ENCODE data around the gene UBE2E2. TPM values are rescaled to one million over a fixed set of nuclear protein-coding genes. Genes with fewer than 3 reads are reported as not detected.

The UBE2E2 gene
- polyA plus RNA-seq, 1 donor (not counting 4 experiments of a cell fraction or from before 2014, with no cell fraction given), result 63.2 TPM

DNA sequence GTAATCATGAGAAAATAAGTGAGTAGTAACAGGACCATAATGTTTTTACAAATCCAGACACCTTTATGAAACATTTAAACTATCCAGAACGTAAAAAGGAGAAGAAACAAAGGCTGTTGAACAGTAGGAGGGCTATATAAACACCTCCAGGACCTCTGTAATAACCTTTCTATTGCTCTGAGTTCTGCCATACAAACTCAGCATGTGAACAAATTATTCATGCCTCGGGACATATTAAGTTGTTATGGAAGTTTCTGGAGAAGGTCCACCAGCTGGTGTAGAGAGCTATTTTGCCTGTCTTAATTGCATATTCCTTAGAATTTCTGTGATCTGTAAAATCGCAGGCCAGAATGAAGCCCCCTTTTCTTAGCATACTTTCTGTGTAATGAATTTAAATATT lies 256.3 kb downstream of the UBE2E2 start:
- no peaks in the 10 kb centered on the region for H4K20me1 ChIP-seq (ENCODE audit: control insufficient read depth, extremely low read depth, insufficient read depth, low read length)
- FAIRE-seq (no peak), DNase-seq (ENCODE audit: low read depth, low spot score) (no peak)
- H3K27ac ChIP-seq (ENCODE audit: control insufficient read depth, insufficient read depth, low read length), result no peak overlapping the region
- no peaks in the 10 kb centered on the region for H3K27me3 ChIP-seq (ENCODE audit: control insufficient read depth, extremely low read depth, insufficient read depth, low read length)
- no peaks in the 10 kb centered on the region for H3K36me3 ChIP-seq (ENCODE audit: control insufficient read depth in 2 of 2, extremely low read depth in 1 of 2, insufficient read depth in 2 of 2, low read length in 2 of 2)
- no peak overlapping the region for H3K9ac ChIP-seq (ENCODE audit: control insufficient read depth, extremely low read depth, insufficient read depth, low read length)
- H3K79me2 ChIP-seq (ENCODE audit: control insufficient read depth, insufficient read depth, low read length), result no peaks in the 10 kb centered on the region
- dilution Hi-C loops (cut with MboI; ENCODE audit: extremely low pct_ligation_motif_present, low sequenced_read_pairs), result no loop called here
- no peak overlapping the region for H3K4me2 ChIP-seq (ENCODE audit: control insufficient read depth, extremely low read depth, insufficient read depth, low read depth, low read length)
- no peaks in the 10 kb centered on the region for H3K9me1 ChIP-seq (ENCODE audit: control insufficient read depth, extremely low read depth, insufficient read depth, low read length)
- no peak overlapping the region for H3K4me3 ChIP-seq (ENCODE audit: control insufficient read depth in 2 of 3, extremely low read depth in 1 of 3, insufficient read depth in 2 of 3, low read depth in 1 of 3, low read length in 3 of 3)
- no peaks in the 10 kb centered on the region for H3K9me3 ChIP-seq (ENCODE audit: control insufficient read depth, low read depth, low read length)
- H3K4me1 ChIP-seq (ENCODE audit: control insufficient read depth, extremely low read depth, insufficient read depth, low read length), result peaks cover 8% of the 10 kb centered on the region
- no peak overlapping the region for H2AFZ ChIP-seq (ENCODE audit: control insufficient read depth, low read length)
- TF ChIP-seq CTCF (optimal IDR thresholded peaks at IDR 0.05 in 1 of 3, IDR thresholded peaks at IDR 0.05 in 1 of 3, conservative IDR thresholded peaks at IDR 0.05 in 1 of 3; ENCODE audit: extremely low read depth in 1 of 3, insufficient read depth in 2 of 3, low read length in 3 of 3) (no peak), EZH2 (IDR thresholded peaks at IDR 0.05; ENCODE audit: low read length) (no peak)

- Histone ChIP-seq H2AFZ (ENCODE audit: control insufficient read depth, low read length) (no peak overlapping the region), H3K36me3 (ENCODE audit: control insufficient read depth in 2 of 2, extremely low read depth in 1 of 2, insufficient read depth in 2 of 2, low read length in 2 of 2) (no peaks in the 10 kb centered on the region), H3K9me3 (ENCODE audit: control insufficient read depth, low read depth, low read length) (no peaks in the 10 kb centered on the region), H3K27ac (ENCODE audit: control insufficient read depth, insufficient read depth, low read length) (no peak overlapping the region), H3K4me3 (ENCODE audit: control insufficient read depth in 2 of 3, extremely low read depth in 1 of 3, insufficient read depth in 2 of 3, low read depth in 1 of 3, low read length in 3 of 3) (no peak overlapping the region), H3K27me3 (ENCODE audit: control insufficient read depth, extremely low read depth, insufficient read depth, low read length) (no peaks in the 10 kb centered on the region), H3K79me2 (ENCODE audit: control insufficient read depth, insufficient read depth, low read length) (no peaks in the 10 kb centered on the region), H3K4me2 (ENCODE audit: control insufficient read depth, extremely low read depth, insufficient read depth, low read depth, low read length) (no peak overlapping the region), H3K9ac (ENCODE audit: control insufficient read depth, extremely low read depth, insufficient read depth, low read length) (no peak overlapping the region), H3K9me1 (ENCODE audit: control insufficient read depth, extremely low read depth, insufficient read depth, low read length) (no peaks in the 10 kb centered on the region), H3K4me1 (ENCODE audit: control insufficient read depth, extremely low read depth, insufficient read depth, low read length) (peaks cover 6% of the 10 kb centered on the region), H4K20me1 (ENCODE audit: control insufficient read depth, extremely low read depth, insufficient read depth, low read length) (no peaks in the 10 kb centered on the region)
- FAIRE-seq (no peak), DNase-seq (ENCODE audit: low read depth, low spot score) (no peak)
- no peak for TF ChIP-seq EZH2 (IDR thresholded peaks at IDR 0.05; ENCODE audit: low read length)
- dilution Hi-C loops (cut with MboI; ENCODE audit: extremely low pct_ligation_motif_present, low sequenced_read_pairs), result no loop called here
These were observed 256.9 kb downstream of the UBE2E2 start for GRCh38 chr3:23459889-23460546.

DNA sequence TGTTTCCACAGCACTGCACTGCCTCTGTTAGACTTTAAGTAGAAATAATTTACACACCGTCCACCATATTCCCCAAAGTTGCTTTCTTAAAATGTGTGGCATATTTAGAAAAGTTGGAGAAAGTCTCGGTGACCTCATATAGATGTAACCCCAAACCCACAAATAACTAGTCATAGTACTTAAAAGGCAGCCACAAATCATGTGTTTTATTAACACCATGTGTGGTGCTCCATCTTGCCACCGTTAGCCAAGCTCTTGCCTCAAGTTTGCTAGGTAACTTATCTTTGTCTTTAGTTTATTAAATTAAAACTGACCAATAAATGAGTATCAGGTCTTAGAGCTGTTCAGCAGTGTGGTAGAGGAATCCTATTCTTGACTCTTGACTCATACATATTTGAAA lies 257.9 kb downstream of the UBE2E2 start:
- no peaks in the 10 kb centered on the region for H3K4me1 ChIP-seq (ENCODE audit: control insufficient read depth, extremely low read depth, insufficient read depth, low read length)
- no peak overlapping the region for H2AFZ ChIP-seq (ENCODE audit: control insufficient read depth, low read length)
- H3K9ac ChIP-seq (ENCODE audit: control insufficient read depth, extremely low read depth, insufficient read depth, low read length), result no peak overlapping the region
- FAIRE-seq (no peak), DNase-seq (ENCODE audit: low read depth, low spot score) (no peak)
- H4K20me1 ChIP-seq (ENCODE audit: control insufficient read depth, extremely low read depth, insufficient read depth, low read length), result no peaks in the 10 kb centered on the region
- TF ChIP-seq EZH2 (IDR thresholded peaks at IDR 0.05; ENCODE audit: low read length), result no peak
- no peak for TF ChIP-seq CTCF (optimal IDR thresholded peaks at IDR 0.05 in 1 of 3, IDR thresholded peaks at IDR 0.05 in 1 of 3, conservative IDR thresholded peaks at IDR 0.05 in 1 of 3; ENCODE audit: extremely low read depth in 1 of 3, insufficient read depth in 2 of 3, low read length in 3 of 3)
- no peak overlapping the region for H3K27ac ChIP-seq (ENCODE audit: control insufficient read depth, insufficient read depth, low read length)
- H3K9me3 ChIP-seq (ENCODE audit: control insufficient read depth, low read depth, low read length), result no peaks in the 10 kb centered on the region
- H3K36me3 ChIP-seq (ENCODE audit: control insufficient read depth in 2 of 2, extremely low read depth in 1 of 2, insufficient read depth in 2 of 2, low read length in 2 of 2), result no peaks in the 10 kb centered on the region
- H3K27me3 ChIP-seq (ENCODE audit: control insufficient read depth, extremely low read depth, insufficient read depth, low read length), result no peaks in the 10 kb centered on the region
- H3K9me1 ChIP-seq (ENCODE audit: control insufficient read depth, extremely low read depth, insufficient read depth, low read length), result no peaks in the 10 kb centered on the region
- H3K79me2 ChIP-seq (ENCODE audit: control insufficient read depth, insufficient read depth, low read length), result no peaks in the 10 kb centered on the region
- dilution Hi-C loops (cut with MboI; ENCODE audit: extremely low pct_ligation_motif_present, low sequenced_read_pairs), result no loop called here
- no peak overlapping the region for H3K4me2 ChIP-seq (ENCODE audit: control insufficient read depth, extremely low read depth, insufficient read depth, low read depth, low read length)
- no peak overlapping the region for H3K4me3 ChIP-seq (ENCODE audit: control insufficient read depth in 2 of 3, extremely low read depth in 1 of 3, insufficient read depth in 2 of 3, low read depth in 1 of 3, low read length in 3 of 3)

Data from keratinocyte (primary cell).